HFF-Myc (cell line): ENCODE results near the gene CEP57.
A peak's percentile ranks its signal among the peaks of the same experiment; 100 is the strongest.

Experiments used
- DNase-seq: peaks from one replicate; pipeline ENCODE4 v3.0.0-alpha.2; 2011; ENCODE audit warnings: low read depth; ENCODE audit errors: extremely low read depth
- H3K4me3 ChIP-seq: replicated peaks from 2 replicates; pipeline ENCODE4 v1.5.1; 2011; ENCODE audit warnings: low read depth, mild to moderate bottlenecking, control low read depth, low read length
- CTCF ChIP-seq: IDR thresholded peaks from 2 replicates; pipeline ENCODE4 v1.5.1; 2012; ENCODE audit warnings: mild to moderate bottlenecking, low read depth, low read length, control low read depth; ENCODE audit errors: missing control alignments

The CEP57 gene

GRCh38 chr11:95789506-95790122 lies 684 bp upstream of the CEP57 start, which contains the start of gene FAM76B:
TSS of gene FAM76B (minus strand) at chr11:95789782. CDS start at chr11:95789478, 304 bp downstream.
- TF ChIP-seq CTCF = no peak
- DNase-seq = peak; percentile 98

GRCh38 chr11:95790933-95791708 lies 823 bp downstream of the CEP57 start:
- no peak for TF ChIP-seq CTCF
- peak overlapping the region; percentile 94 for H3K4me3 ChIP-seq
- peak; percentile 27 for DNase-seq

More at GRCh38 chr11:95789506-95790122, 684 bp upstream of the CEP57 start, which contains the start of gene FAM76B:
- peak within 1 kb of the TSS; percentile 94 for H3K4me3 ChIP-seq

- no peak for DNase-seq
- no peak for TF ChIP-seq CTCF
- H3K4me3 ChIP-seq = peak overlapping the region; percentile 94
These were observed 1.4 kb downstream of the CEP57 start for GRCh38 chr11:95791709-95792033.

- H3K4me3 ChIP-seq = peak overlapping the region; percentile 94
- TF ChIP-seq CTCF = no peak
- DNase-seq = no peak
These were observed 1.9 kb downstream of the CEP57 start for GRCh38 chr11:95792200-95792599.

- TF ChIP-seq CTCF = no peak
- DNase-seq = no peak
- no peak overlapping the region for H3K4me3 ChIP-seq
These were observed 2.4 kb downstream of the CEP57 start for GRCh38 chr11:95792700-95793099.

- no peak for TF ChIP-seq CTCF
- H3K4me3 ChIP-seq = no peak overlapping the region
- DNase-seq = no peak
These were observed 2.8 kb downstream of the CEP57 start for GRCh38 chr11:95793116-95793515.
